ENCODE measurements around the gene KRT40.

DNA sequence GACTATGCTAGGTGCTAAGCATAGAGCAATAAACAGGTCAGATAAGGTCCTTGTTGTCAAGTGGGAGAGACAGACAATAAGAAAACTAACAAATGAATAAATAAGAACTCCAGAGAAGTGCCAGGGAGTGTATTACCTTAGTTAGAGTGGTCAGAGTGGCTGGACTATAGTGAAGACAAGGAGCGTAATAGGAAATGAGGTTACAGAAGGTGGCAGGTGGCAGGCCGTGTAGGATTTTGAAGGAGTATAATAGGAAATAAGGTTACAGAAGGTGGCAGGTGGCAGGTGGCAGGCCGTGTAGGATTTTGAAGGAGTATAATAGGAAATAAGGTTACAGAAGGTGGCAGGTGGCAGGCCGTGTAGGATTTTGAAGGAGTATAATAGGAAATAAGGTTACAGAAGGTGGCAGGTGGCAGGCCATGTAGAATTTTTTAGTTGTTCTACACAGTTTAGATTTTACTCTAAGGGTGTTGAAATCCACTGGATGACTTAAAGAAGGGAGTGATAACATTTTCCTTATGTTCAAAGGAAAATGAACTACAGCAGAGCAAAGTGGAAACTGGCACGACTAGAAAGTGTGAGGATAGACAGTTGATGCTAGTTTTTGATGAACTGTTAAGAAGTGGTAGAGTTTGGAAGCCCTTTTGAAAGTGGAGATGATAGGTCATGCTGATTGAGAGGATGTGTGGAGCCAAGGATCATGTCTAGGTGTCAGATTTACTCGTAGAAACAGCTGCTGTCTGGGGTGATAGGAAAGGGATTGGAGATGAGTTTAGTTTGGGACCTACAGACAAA lies 28.4 kb upstream of the KRT40 start:
- TF ChIP-seq, protein P1, sequence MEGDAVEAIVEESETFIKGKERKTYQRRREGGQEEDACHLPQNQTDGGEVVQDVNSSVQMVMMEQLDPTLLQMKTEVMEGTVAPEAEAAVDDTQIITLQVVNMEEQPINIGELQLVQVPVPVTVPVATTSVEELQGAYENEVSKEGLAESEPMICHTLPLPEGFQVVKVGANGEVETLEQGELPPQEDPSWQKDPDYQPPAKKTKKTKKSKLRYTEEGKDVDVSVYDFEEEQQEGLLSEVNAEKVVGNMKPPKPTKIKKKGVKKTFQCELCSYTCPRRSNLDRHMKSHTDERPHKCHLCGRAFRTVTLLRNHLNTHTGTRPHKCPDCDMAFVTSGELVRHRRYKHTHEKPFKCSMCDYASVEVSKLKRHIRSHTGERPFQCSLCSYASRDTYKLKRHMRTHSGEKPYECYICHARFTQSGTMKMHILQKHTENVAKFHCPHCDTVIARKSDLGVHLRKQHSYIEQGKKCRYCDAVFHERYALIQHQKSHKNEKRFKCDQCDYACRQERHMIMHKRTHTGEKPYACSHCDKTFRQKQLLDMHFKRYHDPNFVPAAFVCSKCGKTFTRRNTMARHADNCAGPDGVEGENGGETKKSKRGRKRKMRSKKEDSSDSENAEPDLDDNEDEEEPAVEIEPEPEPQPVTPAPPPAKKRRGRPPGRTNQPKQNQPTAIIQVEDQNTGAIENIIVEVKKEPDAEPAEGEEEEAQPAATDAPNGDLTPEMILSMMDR (IDR thresholded peaks at IDR 0.05 in 4 of 5, conservative IDR thresholded peaks at IDR 0.05 in 1 of 5), result no peak
- TF ChIP-seq POLR2A (IDR thresholded peaks at IDR 0.05), result no peak

All from gastrocnemius medialis (tissue), 4 donors.